Endometrial microvascular endothelial cells (primary cell): ENCODE data around the gene HHIPL1. TPM values are rescaled to one million over a fixed set of nuclear protein-coding genes. Genes with fewer than 3 reads are reported as not detected.

Experiments
- in situ Hi-C: cut with HindIII; loops from 2 replicates; pipeline ENCODE4 v1.10.0; 2017; ENCODE audit warnings: low sequenced_read_pairs, low pct_unique_long_range_greater_than_20kb; ENCODE audit errors: inconsistent ontology term
- total RNA-seq: library from RNA; depleted of rRNA; stranded (reverse); fragments of >200 nt; gene quantifications from one replicate; pipeline ENCODE4 v1.2.3, GENCODE V29; 2015; ENCODE audit errors: inconsistent ontology term

Gene HHIPL1
- total RNA-seq, 1 donor from 2014 or later: 6.8 TPM

GRCh38 chr14:99720941-99721791, 76.2 kb downstream of the HHIPL1 start:
- in situ Hi-C loops: loop anchor here (10.0 kb wide), 1 partner anchor 154 kb away; no protein-coding TSS in a partner anchor

GRCh38 chr14:99721792-99722516, 77.0 kb downstream of the HHIPL1 start:
- in situ Hi-C loops: loop anchor here (10.0 kb wide), 1 partner anchor 153 kb away; no protein-coding TSS in a partner anchor

GRCh38 chr14:99722741-99723140, 77.8 kb downstream of the HHIPL1 start:
- in situ Hi-C loops: loop anchor here (10.0 kb wide), 1 partner anchor 152 kb away; no protein-coding TSS in a partner anchor

- in situ Hi-C loops: loop anchor here (10.0 kb wide), 1 partner anchor 150 kb away; no protein-coding TSS in a partner anchor
Observed at GRCh38 chr14:99724196-99724891, 79.4 kb downstream of the HHIPL1 start.

GRCh38 chr14:99724939-99725773, 80.2 kb downstream of the HHIPL1 start:
- in situ Hi-C loops: loop anchor here (10.0 kb wide), 1 partner anchor 150 kb away; no protein-coding TSS in a partner anchor

GRCh38 chr14:99725774-99726537, 81.0 kb downstream of the HHIPL1 start:
- in situ Hi-C loops: loop anchor here (10.0 kb wide), 1 partner anchor 149 kb away; no protein-coding TSS in a partner anchor

- in situ Hi-C loops: loop anchor here (10.0 kb wide), 1 partner anchor 148 kb away; no protein-coding TSS in a partner anchor
Observed at GRCh38 chr14:99726538-99727095, 81.7 kb downstream of the HHIPL1 start.

- in situ Hi-C loops: loop anchor here (10.0 kb wide), 1 partner anchor 148 kb away; no protein-coding TSS in a partner anchor
Observed at GRCh38 chr14:99727096-99727870, 82.4 kb downstream of the HHIPL1 start.

GRCh38 chr14:99728231-99728920, 83.4 kb downstream of the HHIPL1 start:
- in situ Hi-C loops: loop anchor here (10.0 kb wide), 1 partner anchor 146 kb away; no protein-coding TSS in a partner anchor

GRCh38 chr14:99728981-99729451, 84.1 kb downstream of the HHIPL1 start:
- in situ Hi-C loops: loop anchor here (10.0 kb wide), 1 partner anchor 146 kb away; no protein-coding TSS in a partner anchor

Other genes starting within 250 kb of the HHIPL1 start
- gene SETD3, start 164.3 kb upstream of the HHIPL1 start, total RNA-seq: 56.9 TPM
- gene CCNK, start 163.7 kb upstream of the HHIPL1 start, total RNA-seq: 22.4 TPM
- 21.9 TPM for gene CCDC85C, start 40.9 kb upstream of the HHIPL1 start, total RNA-seq
- not detected for gene CYP46A1, start 39.2 kb downstream of the HHIPL1 start, total RNA-seq
- 68.0 TPM for gene EML1, start 148.3 kb downstream of the HHIPL1 start, total RNA-seq